ENCODE data around the gene RAMP3. TPM values are rescaled to one million over a fixed set of nuclear protein-coding genes. Genes with fewer than 3 reads are reported as not detected.

Gene RAMP3
- total and polyA plus RNA-seq, 7 donors, result 2.5 to 57.8 (median 26.0) TPM

- no peak for DNase-seq
- H3K36me3 ChIP-seq, result no peaks in the 10 kb centered on the region
- H3K9me3 ChIP-seq, result no peaks in the 10 kb centered on the region
- H3K27me3 ChIP-seq, result peaks cover 0 to 4% (median 0%) of the 10 kb centered on the region in 3 donors
- H3K4me3 ChIP-seq, result no peak overlapping the region
- TF ChIP-seq POLR2AphosphoS5 (IDR thresholded peaks at IDR 0.05) (no peak), EP300 (IDR thresholded peaks at IDR 0.05) (no peak), CTCF (IDR thresholded peaks at IDR 0.05) (no peak), POLR2A (IDR thresholded peaks at IDR 0.05) (no peak)
- H3K27ac ChIP-seq, result no peak overlapping the region
- H3K4me1 ChIP-seq, result peaks cover 0 to 18% (median 15%) of the 10 kb centered on the region in 4 donors
- intact Hi-C loops (cut with DNase I), result loop anchor here (5.0 to 10.0 kb wide), 2 partner anchors 268 to 510 kb away; partner anchors contain the start of genes H2AZ2 and OGDH
These were observed 42.7 kb upstream of the RAMP3 start for GRCh38 chr7:45114926-45115325.

GRCh38 chr7:45116048-45116447 is 41.5 kb upstream of the RAMP3 start:
- TF ChIP-seq CTCF (IDR thresholded peaks at IDR 0.05), result no peak
- TF ChIP-seq EP300 (IDR thresholded peaks at IDR 0.05), result no peak
- no peak for DNase-seq
- intact Hi-C loops (cut with DNase I), result loop anchor here (10.0 kb wide), 1 partner anchor 511 kb away; the partner anchor contains the start of gene OGDH
- Histone ChIP-seq H3K27me3 (peaks cover 0 to 4% (median 0%) of the 10 kb centered on the region in 3 donors), H3K9me3 (no peaks in the 10 kb centered on the region), H3K27ac (no peak overlapping the region), H3K36me3 (no peaks in the 10 kb centered on the region), H3K4me3 (no peak overlapping the region), H3K4me1 (peaks cover 0 to 7% (median 6%) of the 10 kb centered on the region in 4 donors)
- 90% methylated on average over 1 of the region's 1 CpG for WGBS, 2 donors

DNA sequence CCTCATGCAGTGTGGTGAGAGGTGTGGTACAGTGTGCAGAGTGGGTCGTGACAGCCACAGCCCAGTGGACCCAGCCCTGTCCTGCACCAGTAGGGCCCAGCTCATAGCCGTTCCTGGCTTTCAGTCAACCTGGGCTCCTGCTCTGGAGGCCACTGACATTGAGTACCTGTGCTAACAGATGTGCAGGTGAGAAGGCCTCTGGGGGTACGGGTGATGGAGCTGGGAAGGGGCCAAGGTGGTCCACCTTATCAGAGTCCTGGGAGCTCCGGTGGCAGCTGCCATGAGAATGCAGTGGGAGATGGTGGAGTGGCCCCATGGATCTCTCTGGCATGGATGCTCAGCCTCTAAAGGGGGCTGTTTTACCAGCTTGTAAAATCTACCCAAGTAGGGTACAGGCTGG is 40.0 kb upstream of the RAMP3 start:
- intact Hi-C loops (cut with DNase I), result loop anchor here (10.0 kb wide), 1 partner anchor 513 kb away; the partner anchor contains the start of gene OGDH
- H3K4me3 ChIP-seq, result no peak overlapping the region
- H3K9me3 ChIP-seq, result no peaks in the 10 kb centered on the region
- H3K36me3 ChIP-seq, result no peaks in the 10 kb centered on the region
- peak; percentile 55 for DNase-seq
- H3K27me3 ChIP-seq, result peaks cover 0 to 4% (median 0%) of the 10 kb centered on the region in 3 donors
- H3K27ac ChIP-seq, result no peak overlapping the region
- peaks cover 0 to under 1% (median under 1%) of the 10 kb centered on the region in 4 donors for H3K4me1 ChIP-seq
- TF ChIP-seq POLR2A (IDR thresholded peaks at IDR 0.05) (no peak), CTCF (IDR thresholded peaks at IDR 0.05) (no peak), EP300 (IDR thresholded peaks at IDR 0.05) (no peak), POLR2AphosphoS5 (IDR thresholded peaks at IDR 0.05) (no peak)
- WGBS, 2 donors, result 77 to 85% methylated on average over 4 of the region's 4 CpGs

- H3K27ac ChIP-seq, result no peak overlapping the region
- DNase-seq, result peak; percentile 40
- no peaks in the 10 kb centered on the region for H3K4me1 ChIP-seq
- H3K36me3 ChIP-seq, result no peaks in the 10 kb centered on the region
- intact Hi-C loops (cut with DNase I), result loop anchor here (10.0 kb wide), 1 partner anchor 513 kb away; the partner anchor contains the start of gene OGDH
- 83 to 84% methylated on average over 4 of the region's 4 CpGs for WGBS, 2 donors
- H3K9me3 ChIP-seq, result no peaks in the 10 kb centered on the region
- H3K27me3 ChIP-seq, result peaks cover 0 to 4% (median 0%) of the 10 kb centered on the region in 3 donors
- TF ChIP-seq POLR2AphosphoS5 (IDR thresholded peaks at IDR 0.05) (no peak), POLR2A (IDR thresholded peaks at IDR 0.05) (no peak), EP300 (IDR thresholded peaks at IDR 0.05) (no peak), CTCF (IDR thresholded peaks at IDR 0.05) (no peak)
- no peak overlapping the region for H3K4me3 ChIP-seq
These were observed 39.3 kb upstream of the RAMP3 start for GRCh38 chr7:45118292-45118691.

GRCh38 chr7:45118889-45119331 is 38.7 kb upstream of the RAMP3 start:
- Histone ChIP-seq H3K27ac (no peak overlapping the region), H3K9me3 (no peaks in the 10 kb centered on the region), H3K4me3 (no peak overlapping the region), H3K4me1 (no peaks in the 10 kb centered on the region), H3K36me3 (no peaks in the 10 kb centered on the region), H3K27me3 (peaks cover 0 to 4% (median 0%) of the 10 kb centered on the region in 3 donors)
- intact Hi-C loops (cut with DNase I), result loop anchor here (10.0 kb wide), 1 partner anchor 514 kb away; the partner anchor contains the start of gene OGDH
- TF ChIP-seq POLR2A (IDR thresholded peaks at IDR 0.05), result no peak
- DNase-seq, result no peak
- 85 to 94% methylated on average over 3 of the region's 3 CpGs for WGBS, 2 donors
